ENCODE data around the gene EXD1.

- TF ChIP-seq CTCF (conservative IDR thresholded peaks at IDR 0.05): no peak
- no peak for TF ChIP-seq EZH2 (IDR thresholded peaks at IDR 0.05; ENCODE audit: low read depth)
Observed at GRCh38 chr15:41150279-41150678, 80.3 kb downstream of the EXD1 start.

Measured in PC-9 (cell line).